GM19328 (cell line): Measurements from ENCODE around the gene ERAL1.
"Not testable (repeated sequence)": the region's sequence is repeated elsewhere in the genome, so short reads cannot be mapped to it uniquely, and the experiment has no call there.

Experiments
- ATAC-seq: cut with Tn5 transposase; IDR thresholded peaks from one replicate; pipeline ENCODE4 v1.9.1; 2021; ENCODE audit warnings: mild to moderate bottlenecking, moderate library complexity; ENCODE audit not compliant: unreplicated experiment

The ERAL1 gene

GRCh38 chr17:28878158-28878910 lies 23.5 kb downstream of the ERAL1 start:
- no peak for ATAC-seq

GRCh38 chr17:28878981-28879380 lies 24.2 kb downstream of the ERAL1 start:
- no peak for ATAC-seq

DNA sequence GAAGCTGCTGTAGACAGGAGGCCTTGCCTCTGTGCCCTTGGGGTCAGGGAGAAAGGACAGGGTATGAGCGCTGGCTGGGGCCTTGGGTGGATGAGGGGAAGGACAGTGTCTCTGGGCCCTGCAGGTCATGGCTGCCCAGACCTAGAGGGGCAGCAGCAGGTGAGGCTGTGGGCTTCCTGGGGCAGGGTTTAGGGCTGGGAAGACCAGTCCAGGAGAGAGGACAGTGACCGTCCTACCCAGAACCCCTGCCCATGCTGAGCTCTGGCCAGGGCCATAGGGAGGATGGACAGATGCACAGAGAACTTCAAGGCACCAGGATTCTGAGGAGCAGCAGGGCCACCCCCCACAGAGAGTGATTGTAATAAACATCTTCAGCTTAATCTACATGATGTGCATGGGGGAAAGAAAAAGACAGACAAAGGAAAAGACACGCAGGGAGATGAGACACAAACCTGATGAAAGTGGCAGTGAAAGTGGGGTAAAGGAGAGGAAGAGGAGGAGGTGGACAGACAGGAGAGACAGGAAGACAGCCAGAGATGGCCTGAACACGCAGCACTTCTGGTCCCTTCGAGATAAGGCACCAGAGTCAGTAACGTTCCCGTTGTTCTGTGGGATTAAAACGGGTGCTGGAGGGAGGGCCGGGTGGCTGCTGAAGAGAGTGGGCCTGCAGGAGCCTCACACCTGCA lies 25.2 kb downstream of the ERAL1 start:
- no peak for ATAC-seq

GRCh38 chr17:28880572-28880945 lies 25.7 kb downstream of the ERAL1 start:
- no peak for ATAC-seq

GRCh38 chr17:28881533-28882056 lies 26.8 kb downstream of the ERAL1 start:
- ATAC-seq, result no peak

- no peak for ATAC-seq
These were observed 27.5 kb downstream of the ERAL1 start for GRCh38 chr17:28882154-28882895.

DNA sequence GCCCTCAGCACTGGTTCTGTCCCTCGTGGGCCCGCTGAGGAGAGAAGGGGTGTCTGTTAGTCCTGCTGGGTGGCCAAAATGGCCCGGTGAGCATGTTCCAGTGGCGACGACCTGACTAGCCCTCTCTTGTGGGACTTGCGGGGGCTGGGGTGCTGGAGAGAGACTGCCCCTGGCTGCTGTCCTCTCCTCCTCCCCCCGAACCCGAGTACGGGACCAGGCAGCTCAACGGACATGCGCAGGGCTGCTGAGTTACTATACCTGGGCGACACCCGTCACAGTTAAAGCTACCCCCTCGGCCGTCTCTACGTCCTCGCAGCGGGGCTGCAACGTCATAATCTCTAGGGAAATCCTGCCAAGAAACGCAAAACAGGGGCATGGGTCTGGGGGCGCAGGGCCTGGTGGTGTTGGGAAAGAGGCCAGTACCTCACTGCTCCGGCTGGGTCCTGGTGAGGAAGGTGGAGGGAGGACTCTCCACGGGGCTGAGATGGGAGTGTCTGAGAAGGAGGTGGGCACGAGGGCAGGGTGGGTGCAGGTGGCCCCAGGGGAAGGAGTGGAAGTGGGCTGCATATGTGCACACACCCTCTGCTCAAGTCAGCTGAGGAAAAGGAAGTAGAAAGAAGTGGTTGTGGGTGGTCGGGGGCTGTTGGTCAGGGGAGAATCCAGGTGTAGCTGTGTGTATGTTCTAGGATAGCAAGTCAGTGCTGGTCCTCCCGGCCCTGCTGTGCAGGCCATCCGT lies 29.3 kb downstream of the ERAL1 start:
- ATAC-seq, result no peak

DNA sequence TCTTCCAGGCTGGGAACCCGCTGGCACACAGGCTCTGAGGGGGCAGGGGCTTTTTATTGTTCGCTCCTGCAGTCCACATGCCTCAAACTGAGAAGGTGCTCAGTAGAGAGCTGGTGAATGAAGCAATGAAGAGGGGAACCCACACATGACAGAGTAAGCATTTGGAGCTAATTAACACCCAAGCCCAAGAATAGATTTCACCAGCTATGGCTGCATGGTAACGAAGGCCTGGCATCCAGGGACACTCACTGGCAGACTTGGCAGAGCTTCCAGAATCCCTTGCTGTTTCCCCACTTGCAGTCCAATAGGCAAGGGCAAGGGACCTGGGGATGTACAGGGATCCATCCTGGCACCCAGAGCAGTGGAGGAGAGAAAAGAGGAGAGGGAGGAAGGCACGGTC lies 30.5 kb downstream of the ERAL1 start:
- ATAC-seq, result no peak

GRCh38 chr17:28885951-28886350 lies 31.1 kb downstream of the ERAL1 start:
- no peak for ATAC-seq

DNA sequence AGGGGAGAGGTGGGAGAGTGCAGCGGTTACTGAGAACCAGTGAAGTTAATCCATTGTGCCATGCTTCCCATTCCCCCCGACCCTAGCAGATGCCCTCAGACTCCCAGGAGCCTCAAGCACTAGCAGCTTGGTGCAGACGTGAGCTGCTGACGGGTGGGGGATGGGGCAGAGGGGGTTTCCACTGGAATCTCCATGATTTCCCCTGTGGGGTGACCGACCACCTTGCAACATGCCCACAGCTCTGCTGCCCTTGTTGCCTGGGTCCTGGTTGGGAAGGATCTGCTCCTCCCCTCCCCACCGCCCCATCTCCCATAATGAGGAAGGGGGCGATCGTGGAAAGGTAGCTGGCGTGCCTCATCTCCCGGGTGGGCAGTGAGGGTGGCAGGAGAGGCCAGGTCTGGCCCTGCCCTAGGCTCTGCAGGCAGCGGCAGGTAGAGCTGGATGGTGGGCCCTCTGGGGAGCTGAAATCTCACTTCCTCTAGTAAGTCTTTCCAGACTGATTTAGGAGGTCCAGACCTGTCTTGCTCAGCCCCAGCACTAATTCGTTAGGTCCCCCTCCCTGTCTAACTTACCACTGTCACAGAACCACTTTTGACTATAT lies 33.2 kb downstream of the ERAL1 start:
- no peak for ATAC-seq

GRCh38 chr17:28888832-28889231 lies 34.0 kb downstream of the ERAL1 start:
- ATAC-seq, result no peak

DNA sequence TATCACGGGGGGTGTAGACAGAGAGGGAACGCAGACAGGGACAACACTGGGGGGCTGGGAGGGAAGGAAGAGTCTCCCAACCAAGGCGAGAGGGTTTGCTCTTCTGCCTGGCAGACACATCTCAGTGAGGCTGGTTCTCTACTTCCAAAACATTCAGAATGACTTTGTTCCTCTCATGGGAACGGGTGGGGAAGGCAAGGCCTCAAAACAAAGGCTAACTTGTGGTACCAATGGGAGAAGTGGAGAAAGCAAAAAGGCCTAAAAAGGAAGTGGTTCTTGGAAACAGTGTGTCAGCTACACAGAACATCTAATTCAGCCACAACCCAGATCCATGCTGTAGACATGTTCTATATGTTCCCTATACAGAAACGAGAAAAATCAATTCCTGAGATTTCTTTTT lies 35.2 kb downstream of the ERAL1 start:
- no peak for ATAC-seq

- ATAC-seq, result no peak
These were observed 36.4 kb downstream of the ERAL1 start for GRCh38 chr17:28891201-28891600.

GRCh38 chr17:28892024-28892423 lies 37.2 kb downstream of the ERAL1 start:
- no peak for ATAC-seq

DNA sequence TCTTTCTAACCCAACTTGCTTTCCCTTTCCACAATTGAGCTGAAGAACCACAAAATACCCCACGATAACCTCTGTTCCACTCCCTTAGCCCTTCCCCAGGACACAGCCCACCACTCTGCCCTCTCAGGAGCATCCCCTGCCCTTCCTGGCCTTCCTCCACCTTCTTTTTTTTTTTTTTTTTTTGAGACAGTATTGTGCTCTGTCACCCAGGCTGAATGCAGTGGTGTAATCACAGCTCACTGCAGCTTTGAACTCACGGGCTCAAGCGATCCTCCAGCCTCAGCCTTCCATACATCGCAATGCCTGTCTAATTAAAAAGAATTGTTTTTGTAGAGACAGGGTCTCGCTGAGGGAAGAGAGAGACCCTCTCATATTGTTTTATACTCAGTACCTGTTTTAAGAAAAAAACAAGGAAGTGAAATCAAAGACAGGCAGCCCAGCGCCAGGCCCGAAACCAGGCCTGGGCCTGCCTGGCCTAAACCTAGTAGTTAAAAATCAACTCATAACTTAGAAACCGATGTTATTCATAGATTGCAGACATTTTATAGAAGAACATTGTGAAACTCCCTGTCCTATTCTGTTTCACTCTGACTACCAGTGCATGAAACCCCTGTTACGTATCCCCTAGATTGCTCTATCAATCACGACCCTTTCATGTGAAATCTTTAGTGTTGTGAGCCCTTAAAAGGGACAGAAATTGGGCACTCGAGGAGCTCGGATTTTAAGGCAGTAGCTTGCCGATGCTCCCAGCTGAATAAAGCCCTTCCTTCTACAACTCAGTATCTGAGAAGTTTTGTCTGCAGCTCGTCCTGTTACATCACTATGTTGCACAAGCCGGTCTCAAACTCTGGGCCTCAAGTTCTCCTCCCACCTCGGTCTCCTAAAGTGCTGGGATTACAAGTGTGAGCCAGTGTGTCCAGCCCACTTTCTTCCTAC lies 38.7 kb downstream of the ERAL1 start:
- not testable (repeated sequence) for ATAC-seq

DNA sequence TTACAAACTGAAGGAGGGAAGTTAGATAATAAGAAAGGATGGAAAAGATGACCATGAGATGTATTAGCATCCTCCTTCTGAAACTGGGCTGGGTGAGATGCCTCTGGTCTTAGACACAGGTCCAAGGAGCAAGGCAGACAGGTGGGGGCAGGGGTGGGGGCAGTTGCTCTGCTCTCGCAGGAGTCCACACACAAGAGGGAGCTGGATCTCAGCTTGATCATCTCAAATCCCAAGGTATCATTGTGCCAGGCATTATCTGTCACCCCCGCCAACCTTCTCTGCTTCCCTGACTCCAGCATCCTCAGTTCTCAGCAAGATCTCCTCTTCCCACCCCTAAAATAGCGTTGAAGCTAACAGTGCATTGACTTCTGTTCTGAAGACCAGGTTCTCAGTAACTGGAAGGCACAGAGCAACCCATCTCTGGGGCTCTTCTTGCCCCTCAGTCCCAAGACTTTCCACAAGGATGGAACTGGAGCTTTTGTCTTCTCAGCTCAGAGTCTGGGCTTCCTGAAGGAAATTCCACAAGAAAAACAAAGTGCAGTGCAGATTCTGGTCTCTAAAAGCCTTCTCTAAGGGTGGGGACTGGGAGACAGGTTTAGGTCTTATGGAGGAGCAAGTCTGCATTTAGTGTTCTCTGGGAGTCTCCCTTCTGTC lies 41.1 kb downstream of the ERAL1 start:
- no peak for ATAC-seq

DNA sequence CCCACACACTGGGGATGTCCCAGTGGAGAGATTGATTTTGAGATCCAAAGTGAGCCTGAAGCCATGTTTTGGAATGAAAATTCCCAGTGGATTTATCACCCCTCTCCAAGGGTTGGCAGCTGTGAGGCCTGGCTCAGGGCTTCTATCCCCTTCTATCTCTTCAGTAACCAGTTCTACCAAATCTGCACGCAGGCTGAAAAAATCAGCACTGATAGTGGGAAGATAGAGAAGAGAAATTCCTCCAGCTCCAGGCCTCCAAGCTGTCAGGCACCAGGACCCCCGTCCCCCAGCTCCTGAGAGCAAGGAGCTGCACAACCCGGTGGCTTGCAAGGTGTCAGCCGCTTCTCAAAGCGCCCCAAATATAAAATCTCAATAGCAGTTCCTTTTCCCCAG lies 41.7 kb downstream of the ERAL1 start:
- no peak for ATAC-seq

DNA sequence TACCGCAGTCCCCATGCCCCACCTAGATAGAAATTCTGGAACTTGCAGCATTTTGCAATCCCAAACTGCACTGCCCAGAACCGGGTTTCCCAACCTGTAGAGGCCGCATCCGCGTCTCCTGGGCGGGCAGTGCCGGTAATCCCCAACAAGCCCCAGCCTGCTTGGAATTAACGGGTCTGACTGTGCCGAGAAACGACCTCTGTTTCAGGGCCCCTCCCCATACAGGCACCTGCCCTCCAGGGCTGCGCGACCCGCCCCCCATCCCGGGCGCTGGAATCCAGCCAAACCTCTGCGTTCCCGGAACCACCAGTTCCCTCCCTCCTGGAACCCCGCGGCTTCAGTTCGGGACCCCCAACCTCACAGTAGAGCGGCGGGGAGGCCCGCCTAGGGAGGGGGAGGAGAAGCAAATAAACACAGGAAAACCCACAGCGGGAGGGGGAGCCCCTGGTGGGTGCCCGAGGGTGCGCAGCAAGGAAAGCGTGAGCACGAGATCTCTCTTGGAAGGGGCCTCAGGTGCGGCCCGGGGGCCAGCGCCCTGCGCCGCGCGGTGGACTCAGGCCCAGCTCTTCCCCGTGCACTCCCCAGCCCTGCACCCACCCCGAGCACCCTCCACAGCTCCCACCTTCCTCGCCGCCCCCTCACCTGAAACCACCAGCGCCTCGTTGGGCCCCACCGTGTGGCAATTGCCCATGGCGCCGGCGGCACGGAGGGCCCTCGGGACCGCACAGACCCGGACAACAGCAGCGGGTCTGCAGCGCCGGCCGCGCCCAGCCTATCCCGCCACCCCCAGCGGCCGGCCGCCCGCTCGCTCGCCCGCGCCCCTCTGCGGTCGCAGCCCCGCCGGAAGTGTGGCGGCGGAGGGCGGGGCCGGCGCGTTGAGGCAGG lies 42.3 kb downstream of the ERAL1 start, which contains the start of gene FLOT2:
TSS of gene FLOT2 (minus strand) at position 850 of the 885 bp plus-strand sequence. CDS start at position 691, 159 bp downstream.
- no peak for ATAC-seq
